ENCODE data around the gene DNM3.

DNM3 gene

GRCh38 chr1:171931752-171932151 lies 90.5 kb downstream of the DNM3 start:
- DNase-seq, result no peak

GRCh38 chr1:171934664-171935063 lies 93.4 kb downstream of the DNM3 start:
- no peak for DNase-seq

GRCh38 chr1:171935086-171935485 lies 93.8 kb downstream of the DNM3 start:
- DNase-seq, result no peak

- no peak for DNase-seq
These were observed 94.4 kb downstream of the DNM3 start for GRCh38 chr1:171935664-171936063.

- no peak for DNase-seq
These were observed 96.6 kb downstream of the DNM3 start for GRCh38 chr1:171937938-171938337.

GRCh38 chr1:171939740-171940139 lies 98.4 kb downstream of the DNM3 start:
- no peak for DNase-seq

GRCh38 chr1:171940368-171940767 lies 99.1 kb downstream of the DNM3 start:
- no peak for DNase-seq

- no peak for DNase-seq
These were observed 100.6 kb downstream of the DNM3 start for GRCh38 chr1:171941920-171942319.

GRCh38 chr1:171943973-171944561 lies 102.8 kb downstream of the DNM3 start:
- DNase-seq, result no peak

- DNase-seq, result no peak
These were observed 107.2 kb downstream of the DNM3 start for GRCh38 chr1:171948511-171948910.

GRCh38 chr1:171949316-171949715 lies 108.0 kb downstream of the DNM3 start:
- DNase-seq, result no peak

GRCh38 chr1:171953835-171954234 lies 112.5 kb downstream of the DNM3 start:
- DNase-seq, result no peak

- no peak for DNase-seq
These were observed 113.1 kb downstream of the DNM3 start for GRCh38 chr1:171954361-171954760.

- DNase-seq, result no peak
These were observed 120.6 kb downstream of the DNM3 start for GRCh38 chr1:171961861-171962260.

- DNase-seq, result no peak
These were observed 122.5 kb downstream of the DNM3 start for GRCh38 chr1:171963762-171964161.

GRCh38 chr1:171965777-171966176 lies 124.5 kb downstream of the DNM3 start:
- no peak for DNase-seq

- DNase-seq, result no peak
These were observed 125.3 kb downstream of the DNM3 start for GRCh38 chr1:171966426-171967220.

GRCh38 chr1:171969226-171969625 lies 127.9 kb downstream of the DNM3 start:
- DNase-seq, result no peak

GRCh38 chr1:171969813-171970212 lies 128.5 kb downstream of the DNM3 start:
- no peak for DNase-seq

- no peak for DNase-seq
These were observed 131.5 kb downstream of the DNM3 start for GRCh38 chr1:171972846-171973245.

- DNase-seq, result no peak
These were observed 132.1 kb downstream of the DNM3 start for GRCh38 chr1:171973421-171973820.

- no peak for DNase-seq
These were observed 140.0 kb downstream of the DNM3 start for GRCh38 chr1:171981303-171981702.

- no peak for DNase-seq
These were observed 142.3 kb downstream of the DNM3 start for GRCh38 chr1:171983584-171983983.

GRCh38 chr1:171984262-171984661 lies 143.0 kb downstream of the DNM3 start:
- DNase-seq, result no peak

Measured in activated CD4-positive, alpha-beta T cell treated with anti-CD3 and anti-CD28 coated beads for 1 hour (primary cell).